ENCODE data around the gene C2orf68.
A peak's percentile ranks its signal among the peaks of the same experiment; 100 is the strongest.
"Not testable (repeated sequence)": the region's sequence is repeated elsewhere in the genome, so short reads cannot be mapped to it uniquely, and the experiment has no call there.

C2orf68 gene, protein sequence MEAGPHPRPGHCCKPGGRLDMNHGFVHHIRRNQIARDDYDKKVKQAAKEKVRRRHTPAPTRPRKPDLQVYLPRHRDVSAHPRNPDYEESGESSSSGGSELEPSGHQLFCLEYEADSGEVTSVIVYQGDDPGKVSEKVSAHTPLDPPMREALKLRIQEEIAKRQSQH

GRCh38 chr2:85611705-85612587, at the start of gene C2orf68:
TSS of gene C2orf68 (minus strand) at chr2:85612066. CDS start at chr2:85611984, 82 bp downstream.
- peak; percentile 84 for DNase-seq (ENCODE audit: low read depth)

DNA sequence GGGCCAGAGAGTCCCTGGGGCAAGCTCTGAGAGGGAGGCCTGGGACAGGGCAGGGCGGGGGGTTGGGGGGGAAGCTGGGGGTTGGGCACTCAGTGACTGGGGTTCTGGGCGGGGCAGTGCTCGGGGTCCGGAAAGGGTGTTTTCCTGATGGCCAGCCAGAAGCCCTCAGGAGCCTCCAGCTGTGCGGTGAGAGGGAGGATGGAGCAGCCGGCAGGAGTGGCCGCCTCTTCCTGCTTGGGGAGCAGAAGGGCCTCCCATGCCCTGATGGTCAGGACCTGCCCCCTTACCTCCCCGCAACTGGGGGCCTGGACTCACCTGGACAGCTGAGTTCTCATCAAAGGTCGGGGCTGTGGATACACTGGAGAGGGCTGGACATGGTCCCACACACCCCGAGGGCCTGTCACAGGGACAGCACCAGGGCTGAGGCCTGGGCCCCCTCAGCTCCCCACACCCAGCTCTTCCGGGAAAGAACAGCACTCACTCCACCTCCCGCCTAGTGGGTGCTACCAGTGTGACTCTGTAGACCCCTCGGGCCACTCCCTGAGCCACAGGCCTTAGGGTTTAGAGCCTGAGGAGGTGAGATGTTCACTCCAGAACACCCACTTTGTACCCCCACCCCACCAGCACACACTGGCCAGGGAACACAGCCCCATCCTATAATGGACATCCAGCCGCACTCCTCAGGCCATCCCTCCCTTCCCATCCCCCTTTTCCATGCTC, 49.4 kb upstream of the C2orf68 start:
- DNase-seq (ENCODE audit: low read depth): no peak

- DNase-seq (ENCODE audit: low read depth): no peak
Measured at GRCh38 chr2:85660725-85661124, 48.9 kb upstream of the C2orf68 start.

- not testable (repeated sequence) for DNase-seq (ENCODE audit: low read depth)
Measured at GRCh38 chr2:85660301-85660700, 48.4 kb upstream of the C2orf68 start.

DNA sequence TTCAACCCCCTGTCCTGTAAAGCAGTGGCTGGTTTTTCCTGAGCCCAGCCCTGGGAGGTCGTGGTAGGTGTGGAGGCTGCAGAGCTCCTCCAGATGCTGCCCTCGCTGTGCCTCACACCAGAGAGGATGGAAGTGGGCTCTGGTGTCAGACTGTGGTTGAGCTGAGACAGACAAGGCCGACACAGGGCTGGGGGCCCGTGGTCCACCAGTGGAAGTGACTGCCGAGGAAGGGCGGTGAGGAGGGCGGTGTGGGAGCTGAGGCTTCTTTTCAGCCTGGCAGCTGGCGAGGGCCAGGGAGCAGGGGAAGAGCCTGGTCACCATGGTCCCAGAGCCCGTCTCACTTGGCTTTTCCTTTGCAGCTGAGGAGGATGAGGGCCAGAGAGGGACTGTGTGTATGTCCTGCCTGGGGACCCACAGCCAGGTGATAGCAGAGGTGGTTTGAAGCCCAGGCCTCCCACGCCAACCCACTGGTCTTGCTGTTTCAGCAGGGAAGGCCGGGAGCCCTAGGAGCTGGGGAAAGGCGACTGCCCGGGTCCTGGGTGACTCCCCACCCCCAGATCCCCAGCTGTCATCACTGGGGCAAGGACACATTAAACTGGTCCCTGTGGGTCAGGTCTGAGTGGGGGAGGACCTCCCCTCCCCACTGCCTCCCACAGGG, 47.6 kb upstream of the C2orf68 start:
- no peak for DNase-seq (ENCODE audit: low read depth)

GRCh38 chr2:85657399-85657798, 45.5 kb upstream of the C2orf68 start:
- DNase-seq (ENCODE audit: low read depth): not testable (repeated sequence)

GRCh38 chr2:85656468-85656867, 44.6 kb upstream of the C2orf68 start:
- no peak for DNase-seq (ENCODE audit: low read depth)

DNA sequence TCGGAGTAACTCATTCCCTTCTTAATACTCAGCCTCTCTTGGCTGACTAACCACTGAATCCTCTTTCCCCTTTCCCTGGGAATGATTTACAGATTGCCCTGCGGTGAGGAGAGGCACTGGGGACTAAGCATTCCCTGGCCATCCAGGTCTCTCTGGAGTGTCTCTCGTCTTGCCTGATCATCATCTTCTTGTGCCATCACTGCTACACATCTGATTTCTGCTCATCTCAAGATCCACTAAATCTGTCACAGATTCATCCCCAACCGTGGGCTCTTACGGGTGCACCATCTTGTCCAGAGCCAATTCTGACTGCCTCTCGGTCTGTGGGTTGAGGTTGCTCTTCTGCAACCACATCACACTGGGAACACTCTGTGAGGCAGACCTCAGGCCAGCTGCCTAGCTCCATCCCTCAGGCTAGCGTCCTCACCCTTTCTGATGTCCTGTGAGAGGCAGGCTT, 44.1 kb upstream of the C2orf68 start:
- no peak for DNase-seq (ENCODE audit: low read depth)

GRCh38 chr2:85653996-85654395, 42.1 kb upstream of the C2orf68 start:
- DNase-seq (ENCODE audit: low read depth): no peak

GRCh38 chr2:85652056-85652455, 40.2 kb upstream of the C2orf68 start:
- no peak for DNase-seq (ENCODE audit: low read depth)

GRCh38 chr2:85651097-85651496, 39.2 kb upstream of the C2orf68 start:
- DNase-seq (ENCODE audit: low read depth): no peak

GRCh38 chr2:85650456-85650855, 38.6 kb upstream of the C2orf68 start:
- DNase-seq (ENCODE audit: low read depth): no peak

- DNase-seq (ENCODE audit: low read depth): no peak
Measured at GRCh38 chr2:85649201-85650190, 37.6 kb upstream of the C2orf68 start.

GRCh38 chr2:85648619-85649018, 36.8 kb upstream of the C2orf68 start:
- DNase-seq (ENCODE audit: low read depth): no peak

DNA sequence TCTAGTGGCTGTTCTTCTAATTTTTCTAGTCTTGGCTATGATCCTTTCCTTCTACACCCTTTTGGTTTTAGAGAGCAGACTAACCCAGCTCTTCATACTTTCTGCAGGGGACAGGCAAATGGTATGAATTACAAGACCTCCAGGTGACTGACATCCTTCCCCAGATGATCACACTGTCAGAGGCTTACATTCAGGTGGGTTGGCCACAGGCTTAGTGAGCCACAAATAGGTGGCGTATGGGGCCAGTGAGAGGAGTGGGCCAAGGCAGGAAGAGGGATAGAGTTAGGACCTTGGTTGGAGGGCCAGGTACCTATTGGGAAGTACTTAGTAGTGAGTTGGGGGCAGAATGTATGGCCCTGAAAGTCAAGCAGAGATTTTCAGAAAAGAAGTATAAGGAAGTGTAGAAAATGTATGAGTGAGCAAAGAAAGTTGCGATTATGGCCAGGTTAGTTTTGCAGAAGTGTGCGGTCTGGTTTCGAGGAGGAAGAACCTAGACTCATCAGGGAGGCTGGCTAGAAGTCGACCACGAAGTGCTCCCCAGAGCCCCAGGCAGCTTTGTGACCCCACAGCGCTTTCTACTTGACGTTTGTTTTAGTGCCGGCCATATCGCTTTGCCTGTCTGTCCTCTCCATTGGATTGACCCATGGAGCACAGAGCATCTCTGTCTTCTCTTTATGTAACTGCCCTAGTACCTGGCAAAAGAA, 36.1 kb upstream of the C2orf68 start:
- no peak for DNase-seq (ENCODE audit: low read depth)

- DNase-seq (ENCODE audit: low read depth): no peak
Measured at GRCh38 chr2:85646166-85646565, 34.3 kb upstream of the C2orf68 start.

DNA sequence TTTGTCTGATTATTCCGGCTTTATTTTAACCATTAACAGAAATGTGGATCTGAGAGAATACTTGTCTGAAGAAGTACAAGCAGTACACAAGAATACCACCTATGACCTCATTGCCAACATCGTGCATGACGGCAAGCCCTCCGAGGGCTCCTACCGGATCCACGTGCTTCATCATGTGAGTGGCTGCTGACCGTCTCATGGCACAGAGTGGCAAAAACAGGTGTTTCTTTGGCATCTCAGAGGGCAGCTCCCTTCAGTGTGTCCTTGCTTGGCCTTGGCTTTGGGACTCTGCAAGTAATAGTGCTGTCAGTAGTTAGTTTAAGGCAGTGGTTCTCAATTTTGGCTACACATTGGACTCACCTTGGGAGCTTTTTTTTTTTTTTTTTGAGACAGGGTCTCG, 33.0 kb upstream of the C2orf68 start:
- no peak for DNase-seq (ENCODE audit: low read depth)

DNA sequence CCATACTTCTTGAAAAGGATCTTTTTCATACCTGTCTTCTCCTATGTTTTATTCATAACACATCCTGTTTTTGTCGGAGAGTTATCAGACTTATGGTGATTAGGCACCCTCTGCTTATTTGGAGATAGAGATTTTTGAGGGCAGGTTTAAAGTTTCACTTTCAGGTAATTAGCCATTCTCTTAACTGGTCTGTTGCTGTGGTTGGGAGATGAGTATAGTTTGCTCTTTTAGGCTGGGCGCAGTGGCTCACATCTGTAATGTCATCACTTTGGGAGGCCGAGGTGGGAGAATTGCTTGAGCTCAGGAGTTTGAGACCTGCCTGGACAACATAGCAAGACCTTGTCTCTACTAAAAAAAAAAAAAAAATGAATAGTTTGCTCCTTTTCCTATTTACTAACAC, 30.9 kb upstream of the C2orf68 start:
- DNase-seq (ENCODE audit: low read depth): no peak

DNA sequence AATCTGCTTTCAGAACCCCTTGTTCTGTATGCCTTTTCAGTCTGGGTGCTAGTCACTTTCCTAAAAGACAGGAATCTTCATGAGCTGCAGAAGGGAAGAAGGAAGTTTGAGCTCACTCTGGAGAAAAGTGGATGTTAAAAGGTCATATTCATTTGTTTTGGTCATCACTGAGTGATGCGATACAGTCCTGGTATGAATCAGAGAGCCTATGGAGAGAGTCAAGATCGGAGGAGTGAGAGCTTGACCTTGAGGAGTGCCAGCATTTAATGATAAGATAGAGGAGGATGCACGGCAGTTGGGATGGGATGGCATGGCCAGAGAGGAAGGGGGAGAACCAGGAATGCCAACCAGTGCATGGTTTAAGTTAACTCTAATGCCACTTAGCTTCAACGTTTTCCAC, 23.8 kb upstream of the C2orf68 start:
- DNase-seq (ENCODE audit: low read depth): no peak

DNA sequence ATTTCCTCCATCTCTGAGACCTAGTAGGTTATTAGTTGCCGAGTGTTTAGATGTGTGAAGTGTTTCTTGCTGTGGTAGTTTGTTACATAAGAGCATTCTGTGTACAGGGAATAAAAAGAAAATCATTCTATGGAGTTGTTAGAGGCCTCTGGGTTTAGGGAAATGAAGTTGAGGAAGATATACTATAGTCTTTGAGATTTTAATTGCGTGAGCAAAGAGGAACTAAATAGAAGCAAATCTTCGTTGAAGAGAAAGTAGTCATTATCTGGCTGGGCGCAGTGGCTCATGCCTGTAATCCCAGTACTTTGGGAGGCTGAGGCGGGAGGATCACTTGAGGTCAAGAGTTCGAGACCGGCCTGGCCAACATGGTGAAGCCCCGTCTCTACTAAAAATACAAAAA, 23.1 kb upstream of the C2orf68 start:
- DNase-seq (ENCODE audit: low read depth): no peak
